NCI-H510A (cell line): ENCODE results near the gene SEMA5A.

Source experiments
- DNase-seq: peaks from one replicate; lab custom pipeline; 2025; lab: John Stamatoyannopoulos, UW

Gene SEMA5A

GRCh38 chr5:9515436-9515835 lies 30.4 kb downstream of the SEMA5A start:
- DNase-seq: no peak

DNA sequence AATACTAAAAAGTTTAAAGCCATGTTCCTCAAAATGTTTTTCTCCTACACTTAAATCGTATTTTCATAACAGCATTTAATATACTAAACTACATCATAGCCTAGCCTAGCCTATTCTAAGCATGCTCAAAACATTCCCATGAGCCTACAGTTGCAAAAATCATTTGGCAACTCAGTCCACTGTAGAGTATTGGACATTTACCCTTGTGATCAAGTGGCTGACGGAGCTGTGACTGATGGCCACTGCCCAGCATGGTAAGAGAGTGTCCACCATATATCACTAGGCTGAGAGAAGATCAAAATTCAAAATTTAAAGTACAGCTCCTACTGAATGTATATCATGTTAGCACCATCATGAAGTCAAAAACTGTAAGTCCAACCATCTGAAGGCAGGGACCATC lies 30.9 kb downstream of the SEMA5A start:
- DNase-seq: no peak

GRCh38 chr5:9513827-9514226 lies 32.0 kb downstream of the SEMA5A start:
- DNase-seq: no peak

DNA sequence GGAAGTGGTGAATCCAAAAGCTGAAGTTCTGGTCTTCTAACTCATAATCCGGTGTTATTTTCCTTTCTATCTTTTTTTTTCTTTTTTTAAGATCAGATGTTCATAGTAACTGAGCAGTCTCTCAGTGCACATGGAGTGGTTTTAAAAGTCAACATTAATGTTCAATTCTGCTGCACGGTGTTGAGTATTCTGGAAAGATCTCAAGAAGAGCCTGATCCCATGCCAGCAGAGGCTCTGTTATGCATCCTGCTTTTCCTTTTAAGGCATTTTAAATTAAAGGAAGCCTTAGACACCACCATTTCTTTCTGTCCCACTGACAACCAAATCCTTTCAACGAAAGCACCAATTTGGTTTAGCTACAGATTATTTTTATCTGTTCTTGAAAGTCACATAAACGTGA lies 33.4 kb downstream of the SEMA5A start:
- no peak for DNase-seq

DNA sequence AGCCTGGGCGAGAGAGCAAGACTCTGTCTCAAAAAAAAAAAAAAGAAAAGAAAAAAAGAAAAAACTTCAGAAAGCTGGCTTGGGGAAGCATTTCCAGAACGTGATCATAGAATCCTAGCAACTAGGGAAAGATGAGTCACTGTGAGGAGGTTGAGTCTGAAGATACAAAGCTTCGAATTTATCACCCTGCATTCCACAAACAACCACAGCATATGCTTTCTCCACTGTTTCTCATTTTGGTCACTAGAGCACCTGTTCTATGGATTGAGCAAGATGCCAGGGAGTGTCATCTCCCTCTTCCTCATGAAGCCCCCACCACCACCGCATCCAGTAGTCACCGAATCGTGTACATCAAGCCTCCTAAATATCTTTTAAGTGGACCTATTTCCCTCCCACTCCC lies 37.9 kb downstream of the SEMA5A start:
- no peak for DNase-seq

DNA sequence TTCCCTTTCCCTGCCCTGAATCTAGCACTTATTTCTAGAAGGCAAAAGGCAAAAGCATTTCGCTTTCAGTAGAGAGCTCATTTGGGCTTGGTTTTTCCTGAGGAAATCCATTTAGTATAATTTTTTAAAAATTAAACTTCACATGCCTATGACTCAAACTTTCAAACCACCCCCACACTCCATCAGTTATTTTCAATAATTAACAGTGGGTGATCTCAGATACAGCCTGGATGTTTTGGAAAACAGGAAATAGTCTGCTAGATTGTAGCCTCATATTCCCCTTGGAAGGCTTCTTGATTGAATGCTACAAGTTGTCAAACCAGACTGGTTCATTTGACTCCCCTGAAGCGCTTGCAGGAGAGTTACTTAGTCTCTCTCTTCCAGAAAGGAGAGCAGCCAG lies 40.6 kb downstream of the SEMA5A start:
- no peak for DNase-seq

DNA sequence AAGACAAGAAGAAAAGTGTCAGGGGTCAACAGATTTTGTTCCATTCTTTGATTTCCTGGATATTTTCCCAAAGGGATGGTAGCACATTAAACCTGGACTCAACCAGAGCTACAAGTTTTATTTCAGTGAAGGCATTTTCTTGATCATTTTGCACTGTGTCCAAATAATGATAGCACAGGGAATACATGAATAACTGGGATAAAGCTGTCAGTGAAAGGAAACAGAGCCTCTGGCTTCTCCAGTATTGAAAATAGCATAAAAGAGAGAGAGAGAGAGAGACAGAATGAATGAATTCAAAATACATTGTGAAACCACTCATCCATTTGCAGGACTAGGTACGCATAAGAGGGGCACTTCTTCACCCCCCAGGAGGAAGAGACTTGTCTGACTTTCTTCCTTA lies 43.0 kb downstream of the SEMA5A start:
- no peak for DNase-seq

DNA sequence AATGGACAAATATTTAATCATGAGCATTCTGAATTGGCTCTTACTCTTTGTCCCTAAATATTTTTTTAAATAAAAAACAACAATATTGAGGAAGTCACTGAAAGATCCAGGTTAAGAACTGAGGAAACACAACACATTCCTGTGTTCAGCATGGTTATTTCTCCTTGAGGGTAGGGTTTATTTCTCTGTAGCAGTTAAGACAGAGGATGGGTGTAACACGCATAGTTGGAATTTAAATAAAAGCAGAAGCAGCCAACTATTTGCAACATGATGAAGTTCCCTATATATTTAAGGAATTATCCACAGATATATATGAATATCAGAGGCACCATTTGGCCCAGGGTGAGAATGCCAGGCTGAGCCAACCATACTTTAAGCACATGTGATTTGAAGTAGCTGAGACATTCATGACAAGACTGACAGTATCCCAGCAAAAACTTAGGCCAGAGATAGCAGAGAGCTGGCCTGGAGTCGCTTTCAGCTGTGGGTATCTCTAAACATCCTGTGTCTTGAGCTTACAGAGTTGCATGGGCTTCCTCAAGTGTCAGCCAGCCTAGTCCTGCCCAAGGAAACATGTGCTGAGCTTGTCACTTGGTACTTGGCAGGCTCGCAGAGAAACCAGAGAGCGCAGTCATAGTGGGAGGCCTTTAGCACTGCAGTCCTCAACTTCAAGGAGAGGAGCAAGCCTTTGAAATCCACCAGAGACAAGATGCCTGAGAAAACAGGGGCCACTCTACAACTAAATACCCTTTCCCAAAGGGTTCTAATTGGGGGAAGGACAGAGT lies 43.6 kb downstream of the SEMA5A start:
- DNase-seq: no peak

DNA sequence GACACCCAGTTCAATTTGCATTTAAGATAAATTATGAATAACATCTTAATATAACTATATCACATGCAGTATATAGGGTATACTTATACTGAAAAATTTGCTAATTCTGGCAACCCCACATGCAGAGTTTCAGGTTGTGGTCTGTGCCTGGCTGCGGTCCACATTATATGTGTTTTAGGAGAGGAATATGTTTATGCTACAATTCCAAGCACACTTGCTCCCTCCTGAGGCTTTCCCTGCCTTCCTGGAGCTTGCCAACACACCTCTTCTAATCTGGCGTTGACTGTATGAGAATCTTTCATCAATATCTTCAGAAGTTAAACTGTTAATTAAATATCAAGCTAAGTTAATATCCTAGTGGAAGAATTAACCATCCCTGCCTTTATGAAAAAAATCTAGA lies 45.2 kb downstream of the SEMA5A start:
- no peak for DNase-seq

GRCh38 chr5:9500193-9500592 lies 45.7 kb downstream of the SEMA5A start:
- no peak for DNase-seq

GRCh38 chr5:9499498-9499876 lies 46.4 kb downstream of the SEMA5A start:
- DNase-seq: no peak

DNA sequence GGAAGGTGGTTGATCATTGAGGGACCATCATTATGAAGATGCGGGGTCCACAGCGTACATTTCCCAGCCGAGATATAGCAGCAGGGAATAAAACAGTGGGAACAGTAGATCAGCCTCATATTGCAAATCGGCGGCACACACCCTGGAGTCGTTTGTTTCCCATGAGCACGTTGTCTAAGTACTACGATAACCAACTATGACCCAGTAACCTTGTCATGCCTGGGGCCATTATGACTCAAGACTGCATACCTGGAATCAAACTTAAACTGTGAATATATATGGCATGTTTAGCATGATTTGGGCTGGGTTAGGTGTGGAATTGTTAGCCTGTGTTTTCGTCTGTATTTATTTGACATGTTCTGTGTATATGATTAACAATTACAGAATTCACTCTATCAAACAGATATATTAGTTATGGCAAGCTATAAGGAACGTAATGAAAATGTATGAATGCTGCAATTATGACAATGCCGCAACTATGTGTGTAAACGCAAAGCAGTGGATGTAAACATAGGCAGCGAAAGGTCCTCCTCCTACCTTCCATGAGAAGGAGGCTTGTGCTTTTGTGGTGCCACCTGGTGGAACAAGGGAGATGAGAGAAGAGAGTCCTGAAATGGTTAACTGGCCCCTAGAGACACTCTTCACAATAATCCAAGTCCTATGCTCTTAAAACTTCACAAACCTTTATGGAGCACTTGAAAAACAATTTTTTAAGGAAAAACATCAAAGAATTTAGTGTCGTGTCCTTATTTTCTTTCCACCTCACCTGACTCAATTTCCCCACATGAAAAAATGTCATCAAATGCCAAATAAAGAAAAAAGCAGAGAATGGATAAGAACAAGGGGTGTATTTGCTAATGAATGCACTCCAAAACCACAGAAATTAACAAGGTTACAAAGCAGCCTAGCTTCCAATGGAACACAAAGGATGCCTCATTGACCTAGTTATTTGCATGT lies 47.1 kb downstream of the SEMA5A start:
- DNase-seq: peak; percentile 26

GRCh38 chr5:9497347-9497746 lies 48.5 kb downstream of the SEMA5A start:
- peak; percentile 4 for DNase-seq

- no peak for DNase-seq
These were observed 49.1 kb downstream of the SEMA5A start for GRCh38 chr5:9496801-9497200.

- no peak for DNase-seq
These were observed 50.8 kb downstream of the SEMA5A start for GRCh38 chr5:9495121-9495520.

GRCh38 chr5:9494301-9494700 lies 51.6 kb downstream of the SEMA5A start:
- DNase-seq: no peak

DNA sequence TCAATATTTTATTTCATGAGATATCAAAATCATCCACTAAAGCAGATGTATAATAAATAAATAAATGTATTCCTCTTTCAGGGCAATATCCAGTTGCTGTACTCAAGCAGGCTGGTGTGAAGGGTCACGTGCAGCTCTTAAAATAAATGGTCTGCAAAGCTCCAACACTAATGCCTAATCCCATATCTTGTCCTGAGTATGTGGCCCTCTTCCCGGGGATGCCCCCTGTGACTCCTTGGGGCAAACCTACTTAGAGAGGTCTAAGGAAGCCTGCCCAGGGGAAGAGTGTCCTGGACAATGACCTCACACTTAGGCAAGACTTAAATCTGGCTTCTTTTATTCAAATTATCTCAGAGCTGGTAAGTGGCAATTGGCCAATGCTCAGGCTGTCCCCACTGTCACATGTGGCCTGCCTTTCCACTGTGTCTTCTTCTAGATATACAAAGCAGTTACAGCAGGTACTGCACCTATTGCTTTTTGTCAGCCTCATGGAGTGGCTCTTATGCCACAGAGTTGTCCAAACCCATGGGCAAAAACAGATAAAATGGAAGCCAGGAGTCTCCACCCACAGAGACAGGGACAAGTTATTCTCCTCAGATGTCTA lies 55.3 kb downstream of the SEMA5A start:
- no peak for DNase-seq

GRCh38 chr5:9483779-9484178 lies 62.1 kb downstream of the SEMA5A start:
- DNase-seq: no peak

DNA sequence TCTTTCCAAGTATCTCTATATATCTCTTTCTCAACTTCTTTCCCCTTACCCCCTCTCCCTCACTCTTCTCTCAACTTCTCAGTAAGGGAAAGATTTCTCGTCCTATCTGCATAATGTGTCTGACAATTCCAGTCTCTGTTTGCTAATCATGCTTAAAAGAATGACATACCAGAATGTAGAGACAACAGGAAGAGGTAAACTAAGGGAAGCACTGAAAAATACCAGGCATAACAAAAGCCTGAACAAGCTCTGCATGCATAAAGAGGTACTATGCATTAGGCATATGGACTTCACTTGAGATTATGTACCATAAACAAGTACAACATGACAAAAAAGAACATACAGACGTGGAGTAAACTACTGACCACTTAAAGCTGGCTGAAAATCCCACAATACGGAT lies 62.6 kb downstream of the SEMA5A start:
- no peak for DNase-seq

DNA sequence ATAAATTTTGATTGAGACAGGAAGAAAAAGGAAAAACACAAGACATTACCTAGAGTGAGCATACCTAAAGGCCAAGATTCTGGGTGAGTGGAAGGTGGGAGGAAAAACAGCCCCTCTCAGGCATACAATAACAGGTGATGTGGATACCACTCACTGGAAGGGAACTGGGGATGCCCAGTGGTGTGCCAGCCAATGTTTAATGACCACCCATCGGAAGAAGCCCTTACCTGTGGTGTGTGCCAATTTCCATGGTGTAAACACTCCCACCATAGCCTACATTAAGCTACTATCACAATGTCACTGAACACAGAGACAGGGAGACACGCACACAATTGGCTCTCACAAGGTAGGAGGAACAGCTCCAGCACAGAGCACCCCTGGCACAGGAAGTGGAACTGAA lies 63.5 kb downstream of the SEMA5A start:
- DNase-seq: no peak

DNA sequence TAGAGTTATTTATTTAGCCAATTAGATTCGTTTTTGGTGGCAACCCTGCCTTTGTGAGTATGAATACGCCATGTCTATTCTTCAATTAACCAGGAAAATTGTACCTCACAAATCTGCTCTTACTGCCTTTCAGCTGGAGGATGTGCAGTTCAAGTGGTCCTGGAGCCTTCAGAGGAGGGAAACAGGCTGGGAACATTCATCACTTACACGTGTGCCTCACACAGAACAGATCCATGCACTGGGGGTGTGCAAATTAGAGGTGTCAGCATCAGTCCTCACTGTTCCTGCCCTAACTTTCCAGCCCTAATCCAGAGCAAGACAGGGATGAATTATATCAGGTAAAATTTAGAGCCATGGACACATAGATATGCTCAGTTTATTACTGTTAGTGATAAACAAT lies 65.4 kb downstream of the SEMA5A start:
- DNase-seq: no peak

- no peak for DNase-seq
These were observed 65.9 kb downstream of the SEMA5A start for GRCh38 chr5:9479990-9480389.

- no peak for DNase-seq
These were observed 66.5 kb downstream of the SEMA5A start for GRCh38 chr5:9479361-9479760.
